Mucosa of stomach (tissue), 1 donor: ENCODE measurements around the gene ATP9B.
"Not testable (repeated sequence)": the region's sequence is repeated elsewhere in the genome, so short reads cannot be mapped to it uniquely, and the experiment has no call there.

ENCODE experiments used
- H3K27me3 ChIP-seq: one replicate; pipeline ENCODE4 v1.7.0; 2013; ENCODE audit warnings: mild to moderate bottlenecking, low read length; ENCODE audit not compliant: control insufficient read depth, insufficient read depth
- H3K36me3 ChIP-seq: one replicate; pipeline ENCODE4 v1.7.0; 2013; ENCODE audit warnings: low read length; ENCODE audit not compliant: control insufficient read depth, insufficient read depth
- H3K4me1 ChIP-seq: one replicate; pipeline ENCODE4 v1.7.0; 2013; ENCODE audit warnings: mild to moderate bottlenecking, low read length; ENCODE audit not compliant: control insufficient read depth, insufficient read depth
- H3K4me3 ChIP-seq: one replicate; pipeline ENCODE4 v1.7.0; 2013; ENCODE audit warnings: low read length
- H3K9ac ChIP-seq: one replicate; pipeline ENCODE4 v1.7.0; 2013; ENCODE audit warnings: mild to moderate bottlenecking, low read length, moderate library complexity
- H3K9me3 ChIP-seq: one replicate; pipeline ENCODE4 v1.7.0; 2013; ENCODE audit warnings: mild to moderate bottlenecking, low read length, moderate library complexity; ENCODE audit not compliant: control insufficient read depth
- donor health status: Pancreatic carcinoma.

ATP9B gene

DNA sequence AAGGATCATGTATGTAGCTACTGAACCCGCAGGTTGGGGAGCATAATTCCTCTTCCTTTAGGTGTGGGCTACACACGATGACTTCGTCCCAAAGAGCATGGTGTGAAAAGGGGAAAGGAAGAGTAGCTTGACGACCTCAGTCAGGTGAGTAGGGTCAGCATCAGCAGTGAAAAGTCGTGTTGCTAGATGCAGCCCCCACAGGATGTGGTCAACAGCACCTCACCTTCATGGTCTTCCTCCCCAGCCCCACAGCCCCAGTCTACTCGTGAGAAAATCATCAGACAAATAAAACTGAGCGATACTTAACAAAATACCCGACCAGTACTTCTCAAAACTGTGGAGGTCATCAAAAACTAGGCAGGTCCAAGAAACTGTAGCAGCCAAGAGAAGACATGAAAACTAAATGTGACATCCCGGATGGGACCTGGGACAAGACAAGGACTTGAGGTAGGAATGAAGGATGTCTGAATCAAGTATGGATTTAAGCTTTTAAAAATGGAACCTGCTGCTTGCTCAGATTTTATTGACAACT lies 249.0 kb downstream of the ATP9B start:
- Histone ChIP-seq H3K4me3 (no peak overlapping the region), H3K27me3 (no peaks in the 10 kb centered on the region), H3K9ac (no peak overlapping the region), H3K36me3 (no peaks in the 10 kb centered on the region), H3K4me1 (no peaks in the 10 kb centered on the region), H3K9me3 (no peaks in the 10 kb centered on the region)

DNA sequence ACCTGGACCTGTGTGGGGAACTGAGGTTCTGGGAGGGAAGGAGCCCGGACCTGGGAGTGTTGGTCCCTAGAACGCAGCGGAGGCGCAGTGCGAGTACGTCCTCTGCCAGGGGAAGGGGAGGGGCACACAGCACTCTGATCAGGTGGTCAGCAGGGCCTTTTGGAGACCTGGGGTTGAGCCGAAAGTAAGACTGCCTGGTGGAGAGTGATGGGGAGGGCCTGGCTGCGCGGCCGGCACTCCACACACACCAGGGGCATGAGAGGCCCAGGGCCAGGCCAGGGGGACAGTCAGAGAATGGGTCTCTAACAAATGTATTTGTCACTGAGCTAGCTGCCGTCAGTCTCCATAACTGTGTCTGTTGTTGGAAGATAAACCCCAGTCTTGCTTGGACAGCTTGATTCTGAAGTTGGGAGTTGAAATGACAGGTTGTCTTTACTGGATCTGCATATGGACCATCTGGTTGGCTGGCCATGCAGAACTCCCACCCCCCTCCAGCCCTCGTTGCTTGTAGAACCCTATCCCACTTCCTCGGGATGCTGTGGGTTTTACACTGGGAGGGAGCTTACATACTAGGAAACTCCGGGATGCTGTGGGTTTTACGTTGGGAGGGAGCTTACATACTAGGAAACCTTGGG lies 251.1 kb downstream of the ATP9B start:
- Histone ChIP-seq H3K27me3 (no peaks in the 10 kb centered on the region), H3K36me3 (no peaks in the 10 kb centered on the region), H3K4me1 (no peaks in the 10 kb centered on the region), H3K4me3 (no peak overlapping the region), H3K9ac (no peak overlapping the region), H3K9me3 (no peaks in the 10 kb centered on the region)

DNA sequence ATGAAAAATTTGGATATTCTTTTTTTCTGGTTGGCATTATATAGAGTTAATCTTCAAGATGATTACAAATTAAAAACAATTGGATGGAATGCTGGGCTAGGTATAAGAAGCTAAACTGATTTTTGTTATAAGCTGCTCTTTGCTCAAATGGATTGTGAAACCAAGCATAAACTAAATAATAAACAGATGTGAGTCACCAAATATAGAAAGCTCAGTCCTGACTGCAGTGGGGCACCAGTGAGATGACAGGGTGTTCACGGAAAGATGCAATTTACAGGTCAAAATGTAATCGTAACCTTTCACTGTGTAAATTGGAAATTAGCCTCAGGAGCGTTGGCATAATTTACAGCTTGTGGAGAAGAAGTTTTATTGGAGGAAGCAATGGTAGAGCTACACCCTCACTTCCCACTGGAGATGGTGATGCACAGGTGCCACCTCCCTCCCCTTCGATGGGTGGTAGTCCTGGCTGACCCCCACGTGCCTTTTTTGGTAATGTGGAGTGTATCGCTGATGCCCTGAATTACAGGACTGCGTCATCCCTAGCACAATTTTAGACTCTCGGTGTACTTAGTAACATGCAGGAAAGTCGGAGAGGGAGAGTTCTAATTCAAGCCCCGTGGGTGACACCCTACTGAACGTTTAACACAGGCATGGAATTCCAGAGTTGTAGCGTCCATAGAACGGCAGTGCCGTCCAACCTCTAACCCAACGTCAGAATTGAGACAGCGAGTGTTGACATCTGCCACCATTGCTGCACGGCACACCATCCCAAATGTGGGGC lies 252.6 kb downstream of the ATP9B start:
- H3K9me3 ChIP-seq, result no peaks in the 10 kb centered on the region
- H3K36me3 ChIP-seq, result no peaks in the 10 kb centered on the region
- no peak overlapping the region for H3K4me3 ChIP-seq
- no peak overlapping the region for H3K9ac ChIP-seq
- no peaks in the 10 kb centered on the region for H3K27me3 ChIP-seq
- no peaks in the 10 kb centered on the region for H3K4me1 ChIP-seq

DNA sequence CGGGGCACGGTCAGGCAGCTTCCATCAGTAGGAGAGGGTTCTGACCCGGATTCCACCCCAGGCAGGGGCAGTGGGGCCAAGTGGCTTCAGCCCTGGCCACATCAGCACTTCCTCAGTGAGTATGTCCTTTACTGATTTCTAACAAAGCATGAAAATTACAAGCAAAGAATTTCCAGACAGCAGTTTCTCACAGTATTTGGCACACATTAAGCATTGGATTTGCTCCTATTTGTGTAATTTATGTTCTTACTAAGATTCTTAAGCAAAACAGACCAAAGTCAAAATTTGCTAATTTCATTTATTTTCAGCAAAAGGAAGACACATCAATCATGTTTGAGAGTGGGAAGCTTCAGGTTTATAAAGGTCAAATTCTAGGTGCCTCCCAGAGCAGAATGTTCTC lies 253.2 kb downstream of the ATP9B start:
- Histone ChIP-seq H3K4me1 (no peaks in the 10 kb centered on the region), H3K36me3 (no peaks in the 10 kb centered on the region), H3K4me3 (no peak overlapping the region), H3K9me3 (no peaks in the 10 kb centered on the region), H3K27me3 (no peaks in the 10 kb centered on the region), H3K9ac (no peak overlapping the region)

DNA sequence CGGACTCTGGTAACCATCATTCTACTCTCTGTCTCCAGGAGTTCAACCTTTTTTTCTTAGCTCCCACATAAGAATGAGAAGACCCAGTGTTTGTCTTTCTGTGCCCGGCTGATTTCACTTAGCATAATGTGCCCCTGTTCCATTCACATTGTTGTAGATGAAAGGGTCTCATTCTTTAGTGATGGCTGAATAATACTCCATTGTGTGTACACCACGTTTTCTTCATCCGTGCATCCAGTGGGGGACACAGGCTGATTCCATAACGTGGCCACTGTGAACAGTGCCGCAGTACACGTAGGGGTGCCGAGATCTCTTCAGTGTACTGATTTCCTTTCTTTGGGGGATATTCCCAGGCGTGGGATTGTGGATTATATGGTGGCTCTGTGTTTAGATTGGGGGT lies 254.3 kb downstream of the ATP9B start:
- Histone ChIP-seq H3K9me3 (no peaks in the 10 kb centered on the region), H3K4me3 (no peak overlapping the region), H3K4me1 (no peaks in the 10 kb centered on the region), H3K36me3 (no peaks in the 10 kb centered on the region), H3K9ac (no peak overlapping the region), H3K27me3 (no peaks in the 10 kb centered on the region)

DNA sequence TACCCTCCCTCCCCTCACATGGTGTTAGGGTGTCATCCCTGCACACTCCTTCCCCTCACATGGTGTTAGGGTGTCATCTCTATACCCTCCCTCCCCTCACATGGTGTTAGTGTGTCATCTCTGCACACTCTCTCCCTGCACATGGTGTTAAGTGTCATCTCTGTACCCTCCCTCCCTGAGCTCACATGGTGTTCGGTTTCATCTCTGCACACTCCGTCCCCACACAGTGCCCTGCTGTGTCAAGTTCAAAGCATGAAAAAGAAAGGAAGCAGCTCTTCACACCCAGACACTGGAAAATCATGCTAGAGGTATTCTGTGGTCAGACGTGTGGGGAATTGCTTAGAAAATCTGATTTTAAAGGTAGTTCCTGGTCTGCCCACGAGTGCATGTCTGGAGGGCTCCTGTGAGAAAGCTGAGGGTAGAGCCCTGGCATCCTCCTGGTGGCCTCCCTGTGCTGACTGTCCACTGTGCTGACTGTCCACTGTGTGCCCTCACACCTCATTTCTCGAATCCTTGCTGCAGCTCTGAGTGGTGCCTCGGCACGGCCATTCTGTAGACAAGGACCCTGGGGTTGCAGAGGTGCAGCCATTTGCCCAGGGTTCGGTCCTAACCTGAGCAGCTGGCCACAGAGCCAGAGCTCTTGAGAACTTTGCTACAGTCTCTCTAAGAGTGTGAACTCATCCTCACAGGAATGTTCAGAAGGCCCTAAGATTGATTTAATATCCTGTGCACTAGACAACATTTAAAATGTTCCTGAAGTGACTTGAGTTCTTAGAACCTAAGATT lies 257.4 kb downstream of the ATP9B start:
- no peak overlapping the region for H3K4me3 ChIP-seq
- peaks cover 4% of the 10 kb centered on the region for H3K4me1 ChIP-seq
- H3K9ac ChIP-seq, result no peak overlapping the region
- no peaks in the 10 kb centered on the region for H3K36me3 ChIP-seq
- no peaks in the 10 kb centered on the region for H3K9me3 ChIP-seq
- no peaks in the 10 kb centered on the region for H3K27me3 ChIP-seq

DNA sequence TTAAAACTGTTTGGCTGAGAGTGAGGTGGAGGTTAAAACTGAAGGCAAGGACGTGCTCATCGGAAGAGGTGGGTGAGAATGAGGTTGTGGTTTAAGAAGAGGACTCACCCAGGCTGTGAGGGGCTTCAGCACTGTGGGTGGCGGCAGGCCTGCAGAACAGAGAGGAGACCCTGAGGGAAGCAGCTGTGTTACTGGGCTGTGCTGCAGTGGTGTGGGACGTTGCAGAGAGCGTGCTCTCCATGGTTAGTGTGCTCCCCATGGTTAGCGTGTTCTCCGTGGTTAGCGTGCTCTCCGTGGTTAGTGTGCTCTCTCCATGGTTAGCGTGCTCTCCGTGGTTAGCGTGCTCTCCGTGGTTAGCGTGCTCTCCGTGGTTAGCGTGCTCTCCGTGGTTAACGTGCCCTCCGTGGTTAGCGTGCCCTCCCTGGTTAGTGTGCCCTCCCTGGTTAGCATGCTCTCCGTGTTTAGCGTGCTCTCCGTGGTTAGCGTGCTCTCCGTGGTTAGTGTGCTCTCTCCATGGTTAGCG lies 258.1 kb downstream of the ATP9B start:
- Histone ChIP-seq H3K4me1 (peaks cover 4% of the 10 kb centered on the region), H3K36me3 (no peaks in the 10 kb centered on the region), H3K9me3 (no peaks in the 10 kb centered on the region), H3K27me3 (no peaks in the 10 kb centered on the region), H3K4me3 (no peak overlapping the region), H3K9ac (no peak overlapping the region)

DNA sequence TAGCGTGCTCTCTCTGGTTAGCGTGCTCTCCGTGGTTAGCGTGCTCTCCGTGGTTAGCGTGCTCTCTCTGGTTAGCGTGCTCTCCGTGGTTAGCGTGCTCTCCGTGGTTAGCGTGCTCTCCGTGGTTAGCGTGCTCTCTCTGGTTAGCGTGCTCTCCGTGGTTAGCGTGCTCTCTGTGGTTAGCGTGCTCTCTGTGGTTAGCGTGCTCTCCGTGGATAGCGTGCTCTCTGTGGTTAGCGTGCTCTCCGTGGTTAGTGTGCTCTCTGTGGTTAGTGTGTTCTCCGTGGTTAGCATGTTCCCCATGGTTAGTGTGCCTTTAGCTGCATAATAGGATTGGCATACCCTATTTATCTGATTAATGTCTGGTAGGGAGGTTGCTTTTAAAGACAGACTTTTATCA lies 258.7 kb downstream of the ATP9B start:
- not testable (repeated sequence) for H3K9me3 ChIP-seq, H3K36me3 ChIP-seq, H3K27me3 ChIP-seq, H3K4me1 ChIP-seq, H3K4me3 ChIP-seq, H3K9ac ChIP-seq

DNA sequence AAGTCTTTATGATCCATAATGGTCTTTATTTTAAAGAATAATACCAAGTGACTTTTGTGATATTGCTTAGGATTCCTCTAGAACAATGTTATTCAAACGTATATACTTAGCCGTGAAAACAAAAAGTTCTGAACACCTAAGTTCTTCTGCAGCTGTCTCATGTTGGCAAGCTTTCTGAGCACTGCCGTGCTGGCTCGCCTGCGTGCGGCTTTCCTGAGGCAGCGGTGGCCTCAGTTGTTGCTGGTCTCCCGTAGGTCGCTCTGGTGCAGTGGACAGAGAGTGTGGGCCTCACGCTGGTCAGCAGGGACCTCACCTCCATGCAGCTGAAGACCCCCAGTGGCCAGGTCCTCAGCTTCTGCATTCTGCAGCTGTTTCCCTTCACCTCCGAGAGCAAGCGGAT lies 259.7 kb downstream of the ATP9B start:
- no peaks in the 10 kb centered on the region for H3K27me3 ChIP-seq
- H3K4me1 ChIP-seq, result peaks cover 4% of the 10 kb centered on the region
- no peak overlapping the region for H3K9ac ChIP-seq
- H3K36me3 ChIP-seq, result no peaks in the 10 kb centered on the region
- no peak overlapping the region for H3K4me3 ChIP-seq
- H3K9me3 ChIP-seq, result no peaks in the 10 kb centered on the region

DNA sequence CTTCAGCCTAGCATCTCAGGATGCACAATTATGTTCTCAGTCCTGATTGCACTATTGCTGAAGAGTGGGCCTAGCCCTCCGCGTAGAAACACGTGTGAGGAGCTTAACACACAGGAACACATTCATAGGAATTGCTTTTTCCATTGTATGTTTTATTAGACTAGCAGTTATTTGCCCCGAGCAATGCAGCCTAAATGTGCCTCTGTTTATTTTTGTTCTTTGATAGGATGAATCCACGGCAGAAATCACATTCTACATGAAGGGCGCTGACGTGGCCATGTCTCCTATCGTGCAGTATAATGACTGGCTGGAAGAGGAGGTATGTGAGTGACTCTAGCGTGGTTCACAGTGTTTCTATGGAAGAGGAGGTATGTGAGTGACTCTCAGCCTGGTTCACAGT lies 260.6 kb downstream of the ATP9B start:
- H3K4me3 ChIP-seq, result no peak overlapping the region
- no peaks in the 10 kb centered on the region for H3K36me3 ChIP-seq
- H3K27me3 ChIP-seq, result no peaks in the 10 kb centered on the region
- peaks cover 4% of the 10 kb centered on the region for H3K4me1 ChIP-seq
- no peaks in the 10 kb centered on the region for H3K9me3 ChIP-seq
- no peak overlapping the region for H3K9ac ChIP-seq

DNA sequence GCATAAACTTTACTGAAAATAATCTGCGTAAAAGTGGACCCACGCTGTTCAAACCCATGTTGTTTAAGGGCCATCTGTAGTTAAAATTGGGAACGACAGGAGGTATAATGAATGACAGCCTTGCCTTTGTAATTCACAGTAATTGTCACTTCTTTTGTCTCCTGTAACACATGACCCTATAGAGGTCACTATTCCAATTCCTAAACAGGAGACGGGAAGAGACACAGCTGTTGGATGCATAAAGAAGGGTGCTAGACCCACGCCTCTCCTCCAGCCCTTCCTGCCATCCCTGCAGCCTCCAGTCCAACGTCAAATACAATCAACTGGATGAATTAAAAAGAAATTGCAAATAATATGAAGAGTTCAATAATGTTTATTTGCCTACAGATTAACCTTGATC lies 263.5 kb downstream of the ATP9B start:
- peaks cover 4% of the 10 kb centered on the region for H3K4me1 ChIP-seq
- no peak overlapping the region for H3K4me3 ChIP-seq
- H3K9me3 ChIP-seq, result no peaks in the 10 kb centered on the region
- H3K9ac ChIP-seq, result no peak overlapping the region
- H3K36me3 ChIP-seq, result no peaks in the 10 kb centered on the region
- H3K27me3 ChIP-seq, result no peaks in the 10 kb centered on the region

DNA sequence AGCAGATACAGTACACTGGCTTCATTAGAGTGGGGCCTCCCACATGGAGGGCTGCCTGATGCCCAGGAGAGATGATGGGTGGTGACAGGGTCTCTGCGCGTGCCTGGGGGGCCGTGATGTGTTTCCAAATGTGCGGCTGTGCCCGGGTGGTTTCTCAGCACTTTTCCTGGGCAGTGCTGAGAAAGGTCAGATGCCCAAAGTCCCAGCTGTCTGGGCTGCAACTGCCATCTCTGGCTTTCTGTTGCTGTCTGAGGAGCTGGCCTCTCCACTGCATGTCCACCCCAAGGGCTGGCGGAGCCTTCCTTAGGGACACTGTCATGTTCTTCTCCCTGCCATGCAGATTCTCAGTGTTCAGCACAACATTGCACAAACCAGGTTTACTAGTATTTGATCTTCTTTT lies 263.9 kb downstream of the ATP9B start:
- no peak overlapping the region for H3K9ac ChIP-seq
- peaks cover 4% of the 10 kb centered on the region for H3K4me1 ChIP-seq
- no peaks in the 10 kb centered on the region for H3K9me3 ChIP-seq
- no peak overlapping the region for H3K4me3 ChIP-seq
- no peaks in the 10 kb centered on the region for H3K36me3 ChIP-seq
- H3K27me3 ChIP-seq, result no peaks in the 10 kb centered on the region
